Immature natural killer cell (primary cell): ENCODE measurements around the gene GARIN5B. TPM values are rescaled to one million over a fixed set of nuclear protein-coding genes. Genes with fewer than 3 reads are reported as not detected.

ENCODE experiments used
- DNase-seq, 3 donors: peaks; one replicate each; pipeline ENCODE4 v3.0.0; 2022; ENCODE audit warnings: mixed read lengths in 1 of 3
- H3K27ac Mint-ChIP-seq, 6 donors: one replicate each; pipeline ENCODE4 v1.8.0; 2020; ENCODE audit warnings: mixed read lengths in 6 of 6, mild to moderate bottlenecking in 5 of 6, inconsistent platforms in 4 of 6, moderate library complexity in 3 of 6
- H3K27me3 Mint-ChIP-seq, 3 donors: one replicate each; pipeline ENCODE4 v1.8.0; 2020 to 2021; ENCODE audit warnings: low read depth in 3 of 3, mild to moderate bottlenecking in 3 of 3, mixed read lengths in 3 of 3, moderate library complexity in 3 of 3, inconsistent platforms in 1 of 3
- H3K36me3 Mint-ChIP-seq, 3 donors: one replicate each; pipeline ENCODE4 v1.8.0; 2020; ENCODE audit warnings: mixed read lengths in 3 of 3, inconsistent platforms in 2 of 3, mild to moderate bottlenecking in 2 of 3
- H3K4me1 Mint-ChIP-seq, 2 donors: one replicate each; pipeline ENCODE4 v1.8.0; 2020; ENCODE audit warnings: inconsistent platforms in 2 of 2, mild to moderate bottlenecking in 2 of 2, mixed read lengths in 2 of 2, moderate library complexity in 1 of 2
- H3K4me3 Mint-ChIP-seq, 5 donors: one replicate each; pipeline ENCODE4 v1.8.0; 2020; ENCODE audit warnings: mild to moderate bottlenecking in 5 of 5, mixed read lengths in 5 of 5, inconsistent platforms in 3 of 5, moderate library complexity in 3 of 5
- H3K9me3 Mint-ChIP-seq, 6 donors: one replicate each; pipeline ENCODE4 v1.8.0; 2020; ENCODE audit warnings: mild to moderate bottlenecking in 6 of 6, mixed read lengths in 6 of 6, inconsistent platforms in 4 of 6, moderate library complexity in 3 of 6
- polyA plus RNA-seq, 3 donors: library from polyadenylated mRNA; unstranded; fragments of 300-500 nt; fragmentation: Illumina TruSeq; gene quantifications; one replicate each; pipeline ENCODE4 v1.2.3, GENCODE V29; 2021

GARIN5B gene
- polyA plus RNA-seq, 3 donors from 2014 or later: not detected

DNA sequence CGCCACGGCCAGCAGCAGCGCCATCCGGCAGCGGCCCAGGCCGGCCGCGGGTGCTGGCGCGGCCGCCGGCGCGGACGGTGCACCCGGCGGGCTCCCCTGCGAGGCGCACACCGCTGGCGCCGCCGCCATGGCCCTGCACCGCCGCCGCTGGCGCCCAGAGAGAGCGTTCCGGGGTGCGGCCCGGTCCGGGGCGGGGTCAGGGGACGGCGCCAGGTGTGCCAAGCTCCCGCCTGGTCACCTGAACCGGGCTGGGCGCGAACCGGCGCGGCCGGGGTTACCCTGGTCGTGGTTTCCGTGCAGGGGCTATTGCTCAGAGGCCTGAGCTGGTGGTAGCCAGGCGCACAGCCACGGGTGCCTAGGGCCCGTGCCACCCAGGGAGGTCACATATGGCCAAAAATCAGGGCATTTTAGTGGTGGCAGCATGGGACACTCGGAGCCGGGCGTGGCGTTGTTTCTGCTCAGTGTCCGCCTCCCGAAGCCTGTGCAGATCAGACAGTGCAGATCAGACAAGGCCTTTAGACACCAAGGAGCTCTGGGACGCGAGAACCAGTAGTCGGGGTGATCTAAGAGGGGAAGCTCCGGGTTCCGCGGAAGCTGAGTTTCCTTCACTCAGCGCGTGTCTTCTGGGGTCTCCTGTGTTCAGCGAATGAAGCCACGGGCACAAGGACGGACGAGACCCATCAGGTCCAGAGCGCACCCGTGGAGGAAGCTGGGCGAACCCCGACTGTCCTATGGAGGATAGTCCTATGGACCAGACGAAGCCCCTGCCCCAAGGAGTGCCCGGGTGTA, 21.3 kb upstream of the GARIN5B start, which contains the start of gene TMEM238:
TSS of gene TMEM238 (minus strand) at position 162 of the 789 bp plus-strand sequence. CDS start at position 129, 33 bp downstream.
- Mint-ChIP-seq H3K27ac (peak within 1 kb of the TSS; percentile 96 to 100 (median 98)), H3K4me3 (peak within 1 kb of the TSS; percentile 94 to 100 (median 98)), H3K9me3 (no peaks in the 10 kb centered on the region), H3K4me1 (peaks cover 59 to 63% of the 10 kb centered on the region in 2 donors), H3K36me3 (peaks cover 2 to 12% (median 3%) of the 10 kb centered on the region in 3 donors), H3K27me3 (peaks cover 13 to 22% (median 16%) of the 10 kb centered on the region in 3 donors)
- DNase-seq: peak in 1 of 3 donors; percentile 42

GRCh38 chr19:55383279-55384130, 20.4 kb upstream of the GARIN5B start:
- Mint-ChIP-seq H3K27ac (peak overlapping the region; percentile 46 to 92 (median 74)), H3K9me3 (no peaks in the 10 kb centered on the region), H3K27me3 (peaks cover 13 to 23% (median 16%) of the 10 kb centered on the region in 3 donors), H3K4me1 (peaks cover 53 to 56% of the 10 kb centered on the region in 2 donors), H3K36me3 (peaks cover 2 to 10% (median 3%) of the 10 kb centered on the region in 3 donors), H3K4me3 (peak overlapping the region; percentile 74 to 83 (median 82))
- peak; percentile 39 to 50 (median 46) for DNase-seq

DNA sequence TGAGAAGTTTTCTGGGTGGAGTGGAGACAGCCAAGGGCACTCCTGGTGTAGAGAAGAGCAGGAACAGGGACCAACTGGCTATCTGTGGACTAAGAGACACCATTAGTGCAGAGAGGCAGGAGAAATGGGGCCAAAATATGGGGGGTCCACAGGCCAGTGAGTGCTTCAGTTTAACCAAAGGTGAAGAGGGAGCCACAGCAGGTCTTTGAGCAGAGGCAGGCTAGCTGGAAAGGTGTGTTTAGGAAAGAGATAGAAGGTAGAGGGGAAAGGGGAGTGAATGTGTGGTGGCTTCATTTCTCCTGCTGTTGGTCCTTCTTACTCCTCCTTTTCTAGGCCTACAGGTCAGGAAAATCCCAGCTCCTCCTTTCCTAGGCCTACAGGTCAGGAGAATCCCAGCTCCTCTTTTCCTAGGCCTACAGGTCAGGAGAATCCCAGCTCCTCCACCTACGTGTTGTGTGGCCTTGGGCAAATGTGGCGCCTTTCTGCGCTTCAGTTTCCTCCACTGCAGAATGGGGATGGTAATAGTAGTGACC, 19.5 kb upstream of the GARIN5B start:
- Mint-ChIP-seq H3K27me3 (peaks cover 13 to 20% (median 16%) of the 10 kb centered on the region in 3 donors), H3K4me3 (peak overlapping the region; percentile 74 to 83 (median 82)), H3K4me1 (peaks cover 45 to 47% of the 10 kb centered on the region in 2 donors), H3K36me3 (peaks cover 2 to 9% (median 3%) of the 10 kb centered on the region in 3 donors), H3K9me3 (no peaks in the 10 kb centered on the region), H3K27ac (peak overlapping the region in 3 of 6 donors; percentile 46 to 92 (median 57))
- no peak for DNase-seq

DNA sequence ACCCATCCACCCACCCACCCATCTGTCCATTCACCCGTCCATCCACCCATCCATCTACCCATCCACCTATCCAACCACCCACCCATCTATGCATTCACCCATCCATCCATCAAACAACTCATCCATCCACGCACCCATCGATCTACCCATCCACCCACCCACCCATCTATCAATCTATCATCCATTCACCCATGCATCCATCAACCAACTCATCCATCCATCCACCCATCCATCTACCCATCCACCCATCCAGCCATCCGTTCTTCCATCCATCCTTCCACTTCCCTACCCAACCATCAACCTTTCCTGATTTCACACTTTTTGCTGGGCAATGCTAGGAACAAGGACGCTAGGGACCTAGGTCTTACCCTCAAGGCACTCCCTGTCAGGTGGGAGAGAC, 19.0 kb upstream of the GARIN5B start:
- peak overlapping the region in 4 of 5 donors; percentile 66 to 83 (median 74) for H3K4me3 Mint-ChIP-seq
- peaks cover 39 to 41% of the 10 kb centered on the region in 2 donors for H3K4me1 Mint-ChIP-seq
- H3K36me3 Mint-ChIP-seq: peaks cover 2 to 8% (median 3%) of the 10 kb centered on the region in 3 donors
- H3K9me3 Mint-ChIP-seq: no peaks in the 10 kb centered on the region
- peaks cover 13 to 20% (median 15%) of the 10 kb centered on the region in 3 donors for H3K27me3 Mint-ChIP-seq
- no peak for DNase-seq
- peak overlapping the region in 1 of 6 donors; percentile 6 for H3K27ac Mint-ChIP-seq

DNA sequence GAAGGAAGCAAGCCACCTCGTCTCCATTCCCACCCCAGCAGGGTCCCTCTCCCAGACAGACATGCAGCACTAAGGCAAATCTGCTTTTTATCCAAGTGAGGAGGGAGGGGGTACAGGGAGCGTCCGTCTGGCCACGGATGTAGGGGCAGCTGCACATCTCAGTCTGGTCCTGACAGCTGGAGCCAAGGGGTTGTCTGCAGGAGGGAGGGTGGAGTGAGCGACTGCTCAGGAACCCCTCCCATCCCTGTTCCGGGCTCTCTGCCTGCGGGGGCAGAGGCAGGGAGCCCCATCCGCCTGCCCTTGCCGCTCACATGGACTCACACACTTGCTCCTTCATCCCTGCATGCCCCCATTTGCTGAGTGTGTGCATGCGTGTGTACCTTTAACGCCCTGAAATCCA, 16.1 kb upstream of the GARIN5B start:
- no peak overlapping the region for H3K4me3 Mint-ChIP-seq
- peaks cover 2 to 6% (median 2%) of the 10 kb centered on the region in 3 donors for H3K27me3 Mint-ChIP-seq
- no peaks in the 10 kb centered on the region for H3K9me3 Mint-ChIP-seq
- H3K4me1 Mint-ChIP-seq: peaks cover 15 to 17% of the 10 kb centered on the region in 2 donors
- DNase-seq: no peak
- no peak overlapping the region for H3K27ac Mint-ChIP-seq
- peaks cover 0 to 2% (median 0%) of the 10 kb centered on the region in 3 donors for H3K36me3 Mint-ChIP-seq

GRCh38 chr19:55377356-55378131, 14.5 kb upstream of the GARIN5B start:
- no peaks in the 10 kb centered on the region for H3K9me3 Mint-ChIP-seq
- peaks cover 6 to 8% of the 10 kb centered on the region in 2 donors for H3K4me1 Mint-ChIP-seq
- no peak overlapping the region for H3K27ac Mint-ChIP-seq
- DNase-seq: no peak
- H3K4me3 Mint-ChIP-seq: no peak overlapping the region
- peaks cover 0 to 2% (median 0%) of the 10 kb centered on the region in 3 donors for H3K36me3 Mint-ChIP-seq
- H3K27me3 Mint-ChIP-seq: peaks cover 3 to 11% (median 4%) of the 10 kb centered on the region in 3 donors

DNA sequence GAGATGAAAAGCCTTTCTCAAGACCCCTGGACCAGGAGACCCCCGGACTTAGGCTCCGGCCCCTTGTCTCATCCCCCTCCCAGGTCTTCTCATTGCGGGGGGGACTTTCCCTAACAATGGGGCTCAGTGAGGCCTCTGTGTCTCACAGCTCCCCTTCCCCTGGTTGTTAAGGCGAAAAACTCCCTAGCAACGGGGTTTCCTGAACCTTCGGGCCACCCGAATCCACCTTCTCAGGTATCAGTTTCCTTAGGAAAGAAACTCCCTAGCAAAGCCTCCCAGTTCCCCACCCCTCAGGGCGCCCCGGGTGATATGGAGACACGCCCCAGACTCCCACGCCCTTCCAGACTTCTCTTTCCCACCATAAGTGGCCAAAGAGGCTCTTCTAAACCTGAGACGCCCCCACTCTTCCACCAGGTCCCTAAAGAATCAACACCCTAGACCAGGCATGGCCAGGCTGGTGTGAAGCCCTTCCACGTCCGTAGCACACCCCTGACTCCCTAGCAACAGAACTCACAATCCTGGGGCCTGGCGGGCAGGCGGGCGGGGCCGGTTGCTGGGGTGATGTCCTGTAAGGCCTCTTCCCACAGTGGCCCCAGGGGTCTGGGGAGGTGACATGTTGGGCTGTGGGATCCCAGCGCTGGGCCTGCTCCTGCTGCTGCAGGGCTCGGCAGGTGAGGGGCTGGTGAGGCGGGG, 13.3 kb upstream of the GARIN5B start, which contains the start of gene TMEM190:
TSS of gene TMEM190 (plus strand) at position 586 of the 693 bp plus-strand sequence. CDS start at position 614, 28 bp downstream.
- DNase-seq: no peak
- Mint-ChIP-seq H3K4me1 (no peaks in the 10 kb centered on the region), H3K9me3 (no peaks in the 10 kb centered on the region), H3K36me3 (peaks cover 0 to 2% (median 0%) of the 10 kb centered on the region in 3 donors), H3K27ac (no peak within 1 kb of the TSS), H3K4me3 (no peak within 1 kb of the TSS), H3K27me3 (peaks cover 6 to 14% (median 7%) of the 10 kb centered on the region in 3 donors)

DNA sequence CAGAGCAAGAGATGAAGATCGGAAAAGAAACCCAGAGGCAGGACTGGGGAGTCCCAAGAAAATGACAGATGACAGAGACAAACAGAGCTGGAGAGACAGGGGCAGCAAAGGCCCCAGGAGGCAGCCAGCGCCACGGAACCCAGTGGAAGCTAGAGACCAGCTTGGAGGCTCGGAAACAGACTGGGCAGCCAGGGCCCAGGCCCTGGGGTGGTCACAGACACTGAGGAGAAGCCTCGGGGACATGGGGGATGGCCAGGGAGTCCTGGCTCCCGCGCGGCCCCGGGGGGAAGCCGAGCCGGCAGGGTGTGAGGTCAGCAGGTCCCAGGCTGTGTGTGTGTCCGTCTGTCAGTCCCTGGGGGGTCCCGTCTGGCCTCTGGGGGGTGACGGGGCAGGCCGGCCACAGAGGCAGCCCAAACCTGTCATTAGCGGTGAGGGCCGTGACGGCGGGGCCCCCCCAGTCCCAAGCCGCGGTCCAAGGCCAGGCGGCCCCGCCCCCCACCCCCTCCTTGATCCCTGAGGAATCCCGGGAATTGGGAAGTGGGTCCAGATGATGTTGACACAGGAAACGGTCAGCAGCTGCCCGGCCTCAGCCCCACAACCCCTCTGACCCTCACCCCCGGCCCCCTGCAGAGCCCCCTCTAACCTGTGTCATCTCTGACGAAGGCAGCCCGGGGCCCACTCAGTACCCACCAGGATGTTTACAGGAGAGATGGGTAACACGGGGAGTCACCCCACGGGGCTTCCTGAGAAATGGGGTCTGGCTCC, 11.1 kb upstream of the GARIN5B start:
- no peak overlapping the region for H3K4me3 Mint-ChIP-seq
- no peaks in the 10 kb centered on the region for H3K36me3 Mint-ChIP-seq
- H3K4me1 Mint-ChIP-seq: peaks cover 0 to 6% of the 10 kb centered on the region in 2 donors
- no peaks in the 10 kb centered on the region for H3K9me3 Mint-ChIP-seq
- peaks cover 11 to 18% (median 15%) of the 10 kb centered on the region in 3 donors for H3K27me3 Mint-ChIP-seq
- no peak overlapping the region for H3K27ac Mint-ChIP-seq
- DNase-seq: no peak

GRCh38 chr19:55373306-55373992, 10.4 kb upstream of the GARIN5B start:
- no peaks in the 10 kb centered on the region for H3K9me3 Mint-ChIP-seq
- no peak for DNase-seq

GRCh38 chr19:55372316-55373081, 9.4 kb upstream of the GARIN5B start:
- no peaks in the 10 kb centered on the region for H3K9me3 Mint-ChIP-seq
- DNase-seq: no peak
- no peak overlapping the region for H3K4me3 Mint-ChIP-seq
- no peaks in the 10 kb centered on the region for H3K36me3 Mint-ChIP-seq
- no peak overlapping the region for H3K27ac Mint-ChIP-seq
- peaks cover 0 to 6% of the 10 kb centered on the region in 2 donors for H3K4me1 Mint-ChIP-seq
- H3K27me3 Mint-ChIP-seq: peaks cover 11 to 20% (median 17%) of the 10 kb centered on the region in 3 donors

More at GRCh38 chr19:55373306-55373992, 10.4 kb upstream of the GARIN5B start:
- Mint-ChIP-seq H3K27ac (no peak overlapping the region), H3K4me3 (no peak overlapping the region), H3K36me3 (no peaks in the 10 kb centered on the region), H3K27me3 (peaks cover 11 to 20% (median 17%) of the 10 kb centered on the region in 3 donors), H3K4me1 (peaks cover 0 to 6% of the 10 kb centered on the region in 2 donors)
